ENCODE measurements around the gene ST8SIA4.

The ST8SIA4 gene

GRCh38 chr5:100780376-100780870, 122.7 kb downstream of the ST8SIA4 start:
- no peak for DNase-seq (ENCODE audit: low read depth, low spot score)

GRCh38 chr5:100779669-100780375, 123.3 kb downstream of the ST8SIA4 start:
- DNase-seq (ENCODE audit: low read depth, low spot score): no peak

- DNase-seq (ENCODE audit: low read depth, low spot score): no peak
Measured at GRCh38 chr5:100777680-100778300, 125.3 kb downstream of the ST8SIA4 start.

- no peak for DNase-seq (ENCODE audit: low read depth, low spot score)
Measured at GRCh38 chr5:100775533-100775855, 127.6 kb downstream of the ST8SIA4 start.

- no peak for DNase-seq (ENCODE audit: low read depth, low spot score)
Measured at GRCh38 chr5:100772548-100772947, 130.5 kb downstream of the ST8SIA4 start.

GRCh38 chr5:100772006-100772405, 131.1 kb downstream of the ST8SIA4 start:
- DNase-seq (ENCODE audit: low read depth, low spot score): no peak

GRCh38 chr5:100771181-100771580, 131.9 kb downstream of the ST8SIA4 start:
- no peak for DNase-seq (ENCODE audit: low read depth, low spot score)

GRCh38 chr5:100768221-100768620, 134.9 kb downstream of the ST8SIA4 start:
- DNase-seq (ENCODE audit: low read depth, low spot score): no peak

GRCh38 chr5:100762995-100763394, 140.1 kb downstream of the ST8SIA4 start:
- DNase-seq (ENCODE audit: low read depth, low spot score): no peak

- no peak for DNase-seq (ENCODE audit: low read depth, low spot score)
Measured at GRCh38 chr5:100762108-100762507, 141.0 kb downstream of the ST8SIA4 start.

GRCh38 chr5:100761192-100761591, 141.9 kb downstream of the ST8SIA4 start:
- no peak for DNase-seq (ENCODE audit: low read depth, low spot score)

GRCh38 chr5:100760688-100761087, 142.4 kb downstream of the ST8SIA4 start:
- DNase-seq (ENCODE audit: low read depth, low spot score): no peak

- DNase-seq (ENCODE audit: low read depth, low spot score): no peak
Measured at GRCh38 chr5:100758780-100759179, 144.3 kb downstream of the ST8SIA4 start.

GRCh38 chr5:100758306-100758705, 144.8 kb downstream of the ST8SIA4 start:
- no peak for DNase-seq (ENCODE audit: low read depth, low spot score)

GRCh38 chr5:100757618-100758017, 145.5 kb downstream of the ST8SIA4 start:
- no peak for DNase-seq (ENCODE audit: low read depth, low spot score)
